Fibroblast of upper back skin (primary cell): ENCODE results near the gene ADARB2.

ENCODE experiments used
- DNase-seq: peaks from one replicate; pipeline ENCODE4 v3.0.0-alpha.2; 2013

Gene ADARB2

GRCh38 chr10:1579671-1580070 lies 157.7 kb downstream of the ADARB2 start:
- DNase-seq = no peak

- DNase-seq = no peak
Measured at GRCh38 chr10:1579141-1579491, 158.2 kb downstream of the ADARB2 start.

- DNase-seq = no peak
Measured at GRCh38 chr10:1578392-1579140, 158.8 kb downstream of the ADARB2 start.

- DNase-seq = no peak
Measured at GRCh38 chr10:1577945-1578344, 159.4 kb downstream of the ADARB2 start.

GRCh38 chr10:1577373-1577770 lies 160.0 kb downstream of the ADARB2 start:
- no peak for DNase-seq

- DNase-seq = no peak
Measured at GRCh38 chr10:1576467-1577372, 160.6 kb downstream of the ADARB2 start.

- DNase-seq = no peak
Measured at GRCh38 chr10:1575481-1576244, 161.7 kb downstream of the ADARB2 start.

- no peak for DNase-seq
Measured at GRCh38 chr10:1574719-1575118, 162.6 kb downstream of the ADARB2 start.

GRCh38 chr10:1573981-1574380 lies 163.3 kb downstream of the ADARB2 start:
- no peak for DNase-seq

GRCh38 chr10:1573334-1573969 lies 163.9 kb downstream of the ADARB2 start:
- no peak for DNase-seq

- no peak for DNase-seq
Measured at GRCh38 chr10:1572519-1573333, 164.6 kb downstream of the ADARB2 start.

GRCh38 chr10:1571587-1572237 lies 165.6 kb downstream of the ADARB2 start:
- DNase-seq = no peak

- no peak for DNase-seq
Measured at GRCh38 chr10:1570416-1571051, 166.8 kb downstream of the ADARB2 start.

GRCh38 chr10:1569208-1569607 lies 168.1 kb downstream of the ADARB2 start:
- no peak for DNase-seq

GRCh38 chr10:1567742-1568495 lies 169.4 kb downstream of the ADARB2 start:
- no peak for DNase-seq

- DNase-seq = no peak
Measured at GRCh38 chr10:1567152-1567551, 170.2 kb downstream of the ADARB2 start.

GRCh38 chr10:1564791-1565190 lies 172.5 kb downstream of the ADARB2 start:
- no peak for DNase-seq

GRCh38 chr10:1563028-1563427 lies 174.3 kb downstream of the ADARB2 start:
- DNase-seq = no peak

- DNase-seq = no peak
Measured at GRCh38 chr10:1561731-1562337, 175.5 kb downstream of the ADARB2 start.
